Subcutaneous adipose tissue (tissue), 4 donors: ENCODE data around the gene LBX2. TPM values are rescaled to one million over a fixed set of nuclear protein-coding genes. Genes with fewer than 3 reads are reported as not detected.

Source experiments
- total RNA-seq, 4 donors: library from RNA; depleted of rRNA; stranded (reverse); fragments of >200 nt; gene quantifications; one replicate each; pipeline ENCODE4 v1.1.0, GENCODE V29; 2016
- TF ChIP-seq, protein P1 (sequence below): fragments of 450-650 bp; IDR thresholded peaks from one replicate; pipeline ENCODE4 v1.5.1; 2016; ENCODE audit warnings: low read depth, mild to moderate bottlenecking, control low read depth, antibody characterized with exemption, moderate library complexity

LBX2 gene
- total RNA-seq, 4 donors from 2014 or later: 2.9 to 4.4 (median 4.1) TPM; not detected in 1

DNA sequence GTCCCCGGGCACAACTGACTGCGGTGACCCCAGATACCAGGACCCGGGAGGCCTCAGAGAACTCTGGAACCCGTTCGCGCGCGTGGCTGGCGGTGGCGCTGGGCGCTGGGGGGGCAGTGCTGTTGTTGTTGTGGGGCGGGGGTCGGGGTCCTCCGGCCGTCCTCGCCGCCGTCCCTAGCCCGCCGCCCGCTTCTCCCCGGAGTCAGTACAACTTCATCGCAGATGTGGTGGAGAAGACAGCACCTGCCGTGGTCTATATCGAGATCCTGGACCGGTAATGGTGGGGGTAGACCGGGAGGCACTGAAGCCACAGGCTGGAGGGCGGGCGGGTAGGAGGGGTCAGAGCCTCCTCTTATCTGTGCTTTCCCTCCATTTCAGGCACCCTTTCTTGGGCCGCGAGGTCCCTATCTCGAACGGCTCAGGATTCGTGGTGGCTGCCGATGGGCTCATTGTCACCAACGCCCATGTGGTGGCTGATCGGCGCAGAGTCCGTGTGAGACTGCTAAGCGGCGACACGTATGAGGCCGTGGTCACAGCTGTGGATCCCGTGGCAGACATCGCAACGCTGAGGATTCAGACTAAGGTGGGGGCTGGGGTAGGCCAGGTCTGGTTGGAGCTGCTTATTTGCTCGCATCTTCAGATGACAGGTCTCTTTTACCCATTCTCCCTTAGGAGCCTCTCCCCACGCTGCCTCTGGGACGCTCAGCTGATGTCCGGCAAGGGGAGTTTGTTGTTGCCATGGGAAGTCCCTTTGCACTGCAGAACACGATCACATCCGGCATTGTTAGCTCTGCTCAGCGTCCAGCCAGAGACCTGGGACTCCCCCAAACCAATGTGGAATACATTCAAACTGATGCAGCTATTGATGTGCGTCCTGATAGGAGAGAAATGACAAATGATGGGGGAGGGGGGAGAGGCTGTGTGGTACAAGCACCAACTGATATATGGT lies 31.1 kb upstream of the LBX2 start:
- TF ChIP-seq, protein P1, sequence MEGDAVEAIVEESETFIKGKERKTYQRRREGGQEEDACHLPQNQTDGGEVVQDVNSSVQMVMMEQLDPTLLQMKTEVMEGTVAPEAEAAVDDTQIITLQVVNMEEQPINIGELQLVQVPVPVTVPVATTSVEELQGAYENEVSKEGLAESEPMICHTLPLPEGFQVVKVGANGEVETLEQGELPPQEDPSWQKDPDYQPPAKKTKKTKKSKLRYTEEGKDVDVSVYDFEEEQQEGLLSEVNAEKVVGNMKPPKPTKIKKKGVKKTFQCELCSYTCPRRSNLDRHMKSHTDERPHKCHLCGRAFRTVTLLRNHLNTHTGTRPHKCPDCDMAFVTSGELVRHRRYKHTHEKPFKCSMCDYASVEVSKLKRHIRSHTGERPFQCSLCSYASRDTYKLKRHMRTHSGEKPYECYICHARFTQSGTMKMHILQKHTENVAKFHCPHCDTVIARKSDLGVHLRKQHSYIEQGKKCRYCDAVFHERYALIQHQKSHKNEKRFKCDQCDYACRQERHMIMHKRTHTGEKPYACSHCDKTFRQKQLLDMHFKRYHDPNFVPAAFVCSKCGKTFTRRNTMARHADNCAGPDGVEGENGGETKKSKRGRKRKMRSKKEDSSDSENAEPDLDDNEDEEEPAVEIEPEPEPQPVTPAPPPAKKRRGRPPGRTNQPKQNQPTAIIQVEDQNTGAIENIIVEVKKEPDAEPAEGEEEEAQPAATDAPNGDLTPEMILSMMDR: no peak

GRCh38 chr2:74529357-74530238 lies 30.2 kb upstream of the LBX2 start, which contains the start of the genes AUP1 and HTRA2:
AUP1 (minus strand) TSS chr2:74529706; CDS start chr2:74529629, 77 bp downstream.
HTRA2 (plus strand) TSS chr2:74529933; CDS start chr2:74530007, 74 bp downstream.
- TF ChIP-seq, protein P1: no peak

- TF ChIP-seq, protein P1: no peak
These were observed 29.4 kb upstream of the LBX2 start for GRCh38 chr2:74528600-74529356.

GRCh38 chr2:74527741-74528140 lies 28.3 kb upstream of the LBX2 start:
- TF ChIP-seq, protein P1: no peak

GRCh38 chr2:74526649-74527230 lies 27.3 kb upstream of the LBX2 start:
- TF ChIP-seq, protein P1: no peak

- TF ChIP-seq, protein P1: no peak
These were observed 26.6 kb upstream of the LBX2 start, which contains the start of gene DQX1 for GRCh38 chr2:74525717-74526648. DQX1 (minus strand) TSS chr2:74526231; CDS start chr2:74525729, 502 bp downstream.
